ENCODE data around the gene ZNF488.

- TF ChIP-seq CTCF (conservative IDR thresholded peaks at IDR 0.05; ENCODE audit: low read length) (no peak), EZH2phosphoT487 (IDR thresholded peaks at IDR 0.05; ENCODE audit: borderline replicate concordance) (no peak)
These were observed 51.7 kb downstream of the ZNF488 start for GRCh38 chr10:47332371-47332770.

Data from Loucy (cell line).